Astrocyte of the hippocampus (primary cell): Measurements from ENCODE around the gene FARP1.

Experiments
- DNase-seq: peaks from one replicate; pipeline ENCODE4 v3.0.0; 2011; ENCODE audit warnings: low read depth, low spot score

FARP1 gene

DNA sequence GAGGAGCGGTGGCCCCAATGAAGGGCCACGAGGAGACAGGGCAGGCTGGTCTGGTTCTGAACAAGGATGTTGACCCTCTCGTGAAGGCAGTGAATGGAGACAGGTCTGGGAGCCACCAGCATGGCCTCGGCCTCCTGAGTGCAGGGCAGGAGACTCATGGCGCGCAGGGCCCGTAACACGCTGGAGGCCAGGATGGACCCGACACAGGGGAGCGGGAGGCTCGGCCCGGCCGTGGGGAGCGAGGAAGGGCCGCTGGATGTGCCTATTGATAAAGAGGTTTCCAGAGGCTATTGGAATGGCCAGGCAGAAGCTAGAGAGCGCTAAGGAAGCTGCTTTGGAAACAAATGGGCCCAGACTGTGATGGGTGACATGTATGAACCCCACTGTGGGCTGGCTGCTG is 301.5 kb downstream of the FARP1 start:
- DNase-seq, result no peak

- peak; percentile 80 for DNase-seq
Measured at GRCh38 chr13:98445340-98446233, 302.7 kb downstream of the FARP1 start.

DNA sequence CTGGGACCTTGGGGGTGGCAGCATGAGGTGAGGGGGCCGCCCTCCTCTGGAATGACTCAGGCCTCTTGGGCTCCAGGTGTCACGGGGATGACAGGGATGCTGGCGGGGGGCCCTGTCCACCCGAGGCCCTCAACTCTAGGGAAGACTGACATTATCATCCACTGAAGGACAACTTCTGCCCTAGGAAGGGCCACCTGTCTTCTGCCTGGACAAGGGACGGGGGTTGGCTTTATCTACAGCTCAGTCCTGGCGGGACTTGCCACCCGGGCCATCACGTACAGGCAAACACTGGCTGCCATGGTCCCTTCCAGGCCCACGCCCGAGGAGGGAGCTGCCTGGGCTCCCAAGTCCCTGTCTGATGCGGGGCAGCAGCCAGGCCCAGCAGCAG is 303.3 kb downstream of the FARP1 start:
- DNase-seq, result no peak

GRCh38 chr13:98447130-98447529 is 304.2 kb downstream of the FARP1 start:
- DNase-seq, result no peak

DNA sequence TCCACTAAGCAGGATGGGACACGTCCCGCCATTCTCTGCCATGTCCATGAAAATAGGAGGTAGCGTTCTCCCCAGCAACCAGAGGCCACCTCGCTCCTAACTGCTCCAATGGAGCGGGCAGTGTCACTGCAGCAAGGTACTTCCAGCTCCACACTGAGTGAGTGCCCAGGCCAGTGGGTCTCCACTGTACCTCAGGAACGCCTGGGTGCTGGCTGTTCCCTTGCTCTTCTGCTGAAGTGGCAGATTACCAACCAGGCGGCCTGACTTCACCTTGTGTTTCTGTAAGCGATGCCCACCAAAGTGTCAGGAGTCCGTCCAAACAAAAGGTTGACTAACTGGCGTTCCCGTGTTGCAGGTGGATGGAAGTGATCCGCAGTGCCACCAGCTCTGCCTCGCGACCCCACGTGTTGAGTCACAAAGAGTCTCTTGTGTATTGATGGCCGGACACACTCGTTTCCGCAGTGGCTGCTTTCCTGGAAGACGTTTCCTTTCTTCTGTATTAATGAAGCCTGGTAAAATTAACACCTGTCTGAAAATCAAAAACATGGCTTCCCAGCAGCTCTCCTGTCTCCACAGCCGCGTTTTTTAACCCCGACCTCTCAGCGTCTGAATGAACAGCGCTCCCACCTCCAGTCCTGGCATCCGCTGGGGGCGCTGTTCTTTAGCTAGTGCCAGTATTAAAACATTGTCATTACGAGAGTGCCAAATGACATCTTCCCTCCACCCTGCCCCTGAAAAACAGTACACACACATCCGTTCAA is 305.2 kb downstream of the FARP1 start:
- DNase-seq, result peak; percentile 55

DNA sequence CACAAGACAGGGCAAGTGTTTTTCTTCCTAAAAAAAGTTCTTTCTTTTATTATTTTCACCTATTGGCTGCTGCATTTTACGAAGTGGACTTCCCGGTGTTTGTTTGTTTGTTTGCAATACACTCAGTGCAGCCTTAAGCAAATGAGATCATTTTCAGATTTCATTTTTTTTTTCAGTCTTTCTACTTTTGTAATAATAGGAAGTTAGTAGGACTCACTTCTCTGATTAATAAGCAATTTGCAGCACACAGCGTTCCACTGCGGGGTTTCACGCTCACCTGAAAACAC is 305.7 kb downstream of the FARP1 start:
- DNase-seq, result no peak

- DNase-seq, result no peak
Measured at GRCh38 chr13:98449273-98449672, 306.4 kb downstream of the FARP1 start.

GRCh38 chr13:98450026-98450425 is 307.1 kb downstream of the FARP1 start:
- no peak for DNase-seq

GRCh38 chr13:98450539-98451111 is 307.7 kb downstream of the FARP1 start:
- peak; percentile 46 for DNase-seq

GRCh38 chr13:98451676-98452470 is 309.0 kb downstream of the FARP1 start:
- DNase-seq, result peak; percentile 88

- no peak for DNase-seq
Measured at GRCh38 chr13:98452851-98453843, 310.3 kb downstream of the FARP1 start.

GRCh38 chr13:98454389-98454881 is 311.5 kb downstream of the FARP1 start:
- DNase-seq, result peak; percentile 77

- no peak for DNase-seq
Measured at GRCh38 chr13:98456413-98456845, 313.5 kb downstream of the FARP1 start.

DNA sequence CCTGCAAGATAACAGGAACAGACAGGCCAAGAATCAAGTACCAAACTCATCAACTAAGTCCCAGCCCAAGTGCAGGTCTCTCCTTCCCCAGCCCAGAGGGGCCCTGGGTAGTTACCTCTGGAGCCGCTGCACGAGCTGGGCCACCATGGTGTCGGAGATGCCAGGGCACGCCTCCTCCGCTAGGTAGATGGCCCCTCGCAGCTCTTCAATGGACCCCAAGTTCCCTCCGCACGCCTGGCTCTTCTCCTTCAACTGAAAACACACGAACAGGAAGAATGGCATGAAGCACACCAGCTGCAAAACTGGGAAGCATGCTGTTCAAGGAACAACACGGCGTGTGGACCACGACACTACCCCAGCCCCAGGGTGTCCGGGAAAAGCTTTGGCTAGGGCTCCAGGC is 314.2 kb downstream of the FARP1 start:
- DNase-seq, result no peak

- DNase-seq, result no peak
Measured at GRCh38 chr13:98458431-98458830, 315.5 kb downstream of the FARP1 start.

- DNase-seq, result no peak
Measured at GRCh38 chr13:98459171-98459681, 316.3 kb downstream of the FARP1 start.

DNA sequence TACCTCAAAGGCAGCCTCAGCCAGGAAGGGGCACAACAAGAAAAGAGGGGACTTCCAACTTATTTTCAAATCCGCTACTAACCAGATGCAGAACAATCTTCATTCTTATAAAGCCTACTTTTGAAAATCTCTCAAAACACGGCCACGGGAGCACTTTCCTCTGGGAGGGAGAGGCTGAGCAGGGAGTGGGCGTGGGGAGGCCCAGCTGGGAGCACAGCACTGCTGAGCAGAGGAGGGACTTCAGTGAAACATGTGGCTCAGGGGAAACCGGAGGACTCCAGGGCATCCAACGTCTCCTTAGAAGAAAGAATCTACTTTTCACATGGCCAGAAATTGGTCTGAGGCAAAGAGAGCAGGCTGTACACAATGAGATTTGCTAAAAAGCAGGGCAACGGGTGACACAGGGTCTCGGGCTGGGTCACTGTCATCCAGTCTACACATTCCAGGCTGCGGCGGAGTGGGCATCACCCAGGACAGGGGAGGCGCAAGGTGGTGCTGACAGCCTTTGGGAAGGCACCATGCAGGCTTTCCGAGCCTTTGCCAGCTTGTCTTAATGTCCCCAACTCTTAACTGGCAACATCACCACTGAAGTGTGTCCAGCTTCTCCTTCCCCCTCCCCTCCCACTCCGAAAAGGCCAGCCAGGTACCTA is 317.0 kb downstream of the FARP1 start:
- DNase-seq, result no peak

DNA sequence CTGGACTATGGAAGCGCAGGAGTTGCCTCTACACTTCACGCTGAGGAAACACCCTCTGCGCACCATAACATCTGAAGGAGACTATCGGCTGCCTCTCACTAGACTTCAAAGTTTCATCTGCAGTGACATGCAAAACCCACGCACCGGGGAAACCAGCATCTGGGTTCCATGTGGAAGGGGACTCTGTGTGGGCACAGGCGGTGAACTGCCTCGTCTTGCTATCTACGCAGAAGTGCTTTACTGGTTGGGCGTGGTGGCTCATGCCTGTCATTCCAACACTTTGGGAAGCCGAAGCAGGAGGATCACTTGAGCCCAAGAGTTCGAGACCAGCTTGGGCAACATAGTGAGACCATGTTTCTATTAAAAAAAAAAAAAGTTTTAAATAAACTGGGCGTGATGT is 317.6 kb downstream of the FARP1 start:
- no peak for DNase-seq

DNA sequence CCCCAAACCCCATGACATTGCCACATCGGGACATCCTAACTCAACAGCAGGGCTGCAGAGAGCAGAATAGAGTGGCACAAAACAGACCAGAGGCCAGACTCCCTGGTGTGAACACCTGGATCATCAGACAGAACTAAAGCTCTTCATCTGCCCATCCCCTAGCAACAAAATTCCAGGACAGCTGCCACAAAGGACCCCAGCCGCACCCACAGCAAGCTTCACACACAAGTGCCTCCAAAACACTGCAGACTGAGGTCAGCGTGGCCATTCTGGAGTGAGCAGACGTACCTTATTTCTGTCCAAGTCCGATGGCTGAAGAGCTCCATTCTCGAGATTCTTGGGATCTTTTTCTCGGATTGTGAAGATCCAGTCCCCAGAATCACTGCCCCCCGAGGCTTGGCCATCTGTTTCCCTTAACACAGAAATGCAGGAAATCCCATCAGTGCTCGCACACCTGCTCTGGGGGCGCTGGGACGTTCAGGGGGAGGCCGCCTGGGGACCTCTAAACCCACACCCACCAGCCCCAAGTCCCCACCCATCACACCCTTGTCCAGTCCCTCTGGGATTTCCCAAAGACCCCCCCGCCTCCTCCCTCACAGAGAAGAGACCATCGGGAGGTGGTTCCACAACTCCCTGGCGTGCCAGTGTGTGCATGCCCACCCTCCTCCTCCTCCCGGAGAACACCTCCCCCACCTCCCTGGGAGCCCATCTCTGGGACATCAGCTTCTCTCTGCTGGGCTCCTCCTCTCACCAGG is 318.8 kb downstream of the FARP1 start:
- no peak for DNase-seq
